ENCODE data around the gene FOXA2. TPM values are rescaled to one million over a fixed set of nuclear protein-coding genes. Genes with fewer than 3 reads are reported as not detected.

FOXA2 gene
- total and polyA plus RNA-seq, 9 of the 15 experiments (the other 6 are each of a cell fraction or from before 2014, with no cell fraction given), result 0.10 to 1.0 (median 0.25) TPM

DNA sequence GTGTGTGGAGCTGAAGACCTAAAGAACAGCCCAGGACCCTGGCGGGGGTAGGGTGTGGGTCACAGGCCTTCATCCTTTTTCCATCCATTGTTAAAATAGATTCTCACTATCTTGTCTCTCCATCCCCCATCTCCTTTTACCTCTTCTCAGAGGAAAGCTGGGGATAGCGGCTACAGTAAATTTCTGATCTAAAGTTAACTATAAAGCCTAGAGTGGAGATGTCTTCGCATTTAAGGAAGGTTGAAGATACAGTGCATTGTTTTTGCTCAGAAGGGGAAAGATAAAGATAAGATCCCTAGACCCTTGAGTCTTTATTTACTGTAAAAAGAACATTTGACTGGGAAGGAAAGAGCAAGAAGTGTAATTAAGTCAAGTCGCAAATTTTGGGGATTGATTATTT lies 8.6 kb downstream of the FOXA2 start (continued):
- no peak for TF ChIP-seq GTF3C2 (IDR thresholded peaks at IDR 0.05; ENCODE audit: borderline replicate concordance, extremely low read depth, insufficient read length)
- TF ChIP-seq ETS2 (tag; IDR thresholded peaks at IDR 0.05; ENCODE audit: borderline replicate concordance, poor library complexity, severe bottlenecking), result no peak
- TF ChIP-seq ZNF77 (CRISPR knock-in tag; IDR thresholded peaks at IDR 0.05), result no peak
- TF ChIP-seq IFI16 (CRISPR knock-in tag; IDR thresholded peaks at IDR 0.05), result no peak

DNA sequence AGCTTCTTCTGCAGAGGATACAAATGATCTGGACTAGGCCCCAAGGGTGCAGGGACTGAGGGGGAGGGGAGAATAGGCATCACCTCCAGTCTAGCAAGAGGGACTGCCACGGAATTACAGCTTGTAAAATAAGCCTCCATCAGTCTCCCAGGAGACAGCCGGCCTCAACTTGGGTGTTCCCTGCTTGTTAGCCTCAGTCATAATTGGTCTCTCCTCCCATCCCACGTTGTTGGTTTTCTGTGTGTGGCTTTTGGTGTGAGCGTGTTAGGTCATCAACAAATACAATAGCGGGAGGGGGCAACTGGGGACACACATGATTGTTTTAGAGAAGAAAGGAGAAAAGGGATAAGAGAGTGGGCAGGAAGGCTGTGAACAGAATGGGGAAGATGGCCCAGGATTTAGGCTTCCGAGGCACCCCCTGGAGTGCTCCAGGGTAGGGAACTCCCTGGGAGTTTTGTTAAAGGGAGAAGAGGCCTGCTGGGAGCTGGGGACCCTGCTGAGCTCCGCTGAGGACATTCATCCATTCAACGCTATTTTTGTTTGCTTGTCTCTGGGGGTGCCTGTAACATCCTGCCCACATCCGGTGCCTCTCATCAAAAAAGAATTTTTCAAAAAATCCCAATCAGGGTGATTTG lies 9.2 kb downstream of the FOXA2 start:
- no peaks in the 10 kb centered on the region for H3K9me1 ChIP-seq (ENCODE audit: control insufficient read depth, insufficient read depth, low read length)
- in situ Hi-C loops (cut with MboI), result no loop called here
- H3K9me3 ChIP-seq (replicated peaks; ENCODE audit: control insufficient read depth, insufficient read depth, low read depth, low read length), result no peaks in the 10 kb centered on the region
- H4K20me1 ChIP-seq (replicated peaks; ENCODE audit: control insufficient read depth, insufficient read depth, low read length), result no peaks in the 10 kb centered on the region
- no peaks in the 10 kb centered on the region; a peak in 1 of 5 replicates for H3K27me3 ChIP-seq (ENCODE audit: control insufficient read depth in 2 of 2, insufficient read depth in 2 of 2, low read length in 2 of 2)
- BruUV-seq (replicated peaks), result no TSS peak
- DNase-seq (ENCODE audit: extremely low read depth in 1 of 4, low spot score in 3 of 4), result no peak
- no peak overlapping the region for H3K27ac ChIP-seq (ENCODE audit: extremely low read depth, low read depth, low read length)
- ChIA-PET POLR2A (no interaction called here), CTCF (ENCODE audit: low intra/inter-chr PET ratio) (no interaction called here)
- FAIRE-seq, result no peak
- H3K4me3 ChIP-seq, result no peak overlapping the region
- H3K79me2 ChIP-seq (ENCODE audit: control insufficient read depth, insufficient read depth, low read length), result no peaks in the 10 kb centered on the region
- peaks cover 0 to 12% of the 10 kb centered on the region in 2 experiments; a peak in 4 of 5 replicates for H3K4me1 ChIP-seq (replicated peaks in 1 of 2; ENCODE audit: control insufficient read depth in 2 of 2, insufficient read depth in 2 of 2, low read length in 2 of 2)
- WGBS (ENCODE audit: insufficient coverage, low coverage, missing lambda C conversion rate), result 30% methylated on average over 5 of the region's 9 CpGs
- ATAC-seq, result no peak
- intact Hi-C loops (cut with micrococcal nuclease), result no loop called here
- no peak overlapping the region for H2AFZ ChIP-seq (ENCODE audit: low read depth, low read length)
- H3K9ac ChIP-seq (ENCODE audit: insufficient read depth in 1 of 2, low read depth in 2 of 2, low read length in 2 of 2), result no peak overlapping the region
- H3K36me3 ChIP-seq (ENCODE audit: control insufficient read depth, insufficient read depth, low read length), result no peaks in the 10 kb centered on the region
- no peak overlapping the region for H3K4me2 ChIP-seq (ENCODE audit: insufficient read depth, low read length)
- TF ChIP-seq, protein P1, sequence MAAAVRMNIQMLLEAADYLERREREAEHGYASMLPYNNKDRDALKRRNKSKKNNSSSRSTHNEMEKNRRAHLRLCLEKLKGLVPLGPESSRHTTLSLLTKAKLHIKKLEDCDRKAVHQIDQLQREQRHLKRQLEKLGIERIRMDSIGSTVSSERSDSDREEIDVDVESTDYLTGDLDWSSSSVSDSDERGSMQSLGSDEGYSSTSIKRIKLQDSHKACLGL (CRISPR knock-in tag; IDR thresholded peaks at IDR 0.05; ENCODE audit: borderline replicate concordance, poor library complexity, severe bottlenecking), result no peak
- no peak for TF ChIP-seq SPI1 (IDR thresholded peaks at IDR 0.05; ENCODE audit: borderline replicate concordance, low read depth, low read length)
- no peak for TF ChIP-seq CHD4 (IDR thresholded peaks at IDR 0.05; ENCODE audit: insufficient read depth, insufficient replicate concordance, low read depth, low read length, poor library complexity, severe bottlenecking)
- TF ChIP-seq TFAM (CRISPR knock-in tag; conservative IDR thresholded peaks at IDR 0.05), result no peak
- no peak for TF ChIP-seq PHF8 (IDR thresholded peaks at IDR 0.05; ENCODE audit: borderline replicate concordance, low read length)
- no peak for TF ChIP-seq TCF7L2 (IDR thresholded peaks at IDR 0.05; ENCODE audit: low read depth, low read length)
- TF ChIP-seq ZNF589 (CRISPR knock-in tag; IDR thresholded peaks at IDR 0.05; ENCODE audit: low read depth), result no peak
- no peak for TF ChIP-seq GTF2A2 (tag; IDR thresholded peaks at IDR 0.05)

Measured in K562 (cell line).